ENCODE measurements around the gene CDKN2B.

- TF ChIP-seq, protein P1, sequence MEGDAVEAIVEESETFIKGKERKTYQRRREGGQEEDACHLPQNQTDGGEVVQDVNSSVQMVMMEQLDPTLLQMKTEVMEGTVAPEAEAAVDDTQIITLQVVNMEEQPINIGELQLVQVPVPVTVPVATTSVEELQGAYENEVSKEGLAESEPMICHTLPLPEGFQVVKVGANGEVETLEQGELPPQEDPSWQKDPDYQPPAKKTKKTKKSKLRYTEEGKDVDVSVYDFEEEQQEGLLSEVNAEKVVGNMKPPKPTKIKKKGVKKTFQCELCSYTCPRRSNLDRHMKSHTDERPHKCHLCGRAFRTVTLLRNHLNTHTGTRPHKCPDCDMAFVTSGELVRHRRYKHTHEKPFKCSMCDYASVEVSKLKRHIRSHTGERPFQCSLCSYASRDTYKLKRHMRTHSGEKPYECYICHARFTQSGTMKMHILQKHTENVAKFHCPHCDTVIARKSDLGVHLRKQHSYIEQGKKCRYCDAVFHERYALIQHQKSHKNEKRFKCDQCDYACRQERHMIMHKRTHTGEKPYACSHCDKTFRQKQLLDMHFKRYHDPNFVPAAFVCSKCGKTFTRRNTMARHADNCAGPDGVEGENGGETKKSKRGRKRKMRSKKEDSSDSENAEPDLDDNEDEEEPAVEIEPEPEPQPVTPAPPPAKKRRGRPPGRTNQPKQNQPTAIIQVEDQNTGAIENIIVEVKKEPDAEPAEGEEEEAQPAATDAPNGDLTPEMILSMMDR (IDR thresholded peaks at IDR 0.05): no peak
- TF ChIP-seq EP300 (IDR thresholded peaks at IDR 0.05): no peak
- TF ChIP-seq POLR2A (IDR thresholded peaks at IDR 0.05): no peak
Observed at GRCh38 chr9:22037954-22038690, 29.0 kb upstream of the CDKN2B start.

Data from ovary (tissue), 3 donors.